GM19025 (cell line): ENCODE results near the gene ARFGAP1.

ENCODE experiments used
- ATAC-seq: cut with Tn5 transposase; IDR thresholded peaks from one replicate; pipeline ENCODE4 v1.9.1; 2021; ENCODE audit warnings: mild to moderate bottlenecking, low read depth, moderate library complexity; ENCODE audit not compliant: unreplicated experiment

The ARFGAP1 gene

GRCh38 chr20:63289311-63290135 is 16.9 kb downstream of the ARFGAP1 start:
- no peak for ATAC-seq

- no peak for ATAC-seq
Measured at GRCh38 chr20:63290136-63290676, 17.6 kb downstream of the ARFGAP1 start.

GRCh38 chr20:63290677-63291472 is 18.3 kb downstream of the ARFGAP1 start:
- ATAC-seq: no peak

- ATAC-seq: no peak
Measured at GRCh38 chr20:63291811-63292210, 19.2 kb downstream of the ARFGAP1 start.

- no peak for ATAC-seq
Measured at GRCh38 chr20:63292292-63292701, 19.7 kb downstream of the ARFGAP1 start.

- ATAC-seq: no peak
Measured at GRCh38 chr20:63292904-63293303, 20.3 kb downstream of the ARFGAP1 start, which contains the start of gene COL20A1. Gene COL20A1 (plus strand): TSS chr20:63293186. CDS start chr20:63295108, 1,922 bp downstream.

GRCh38 chr20:63293456-63293855 is 20.8 kb downstream of the ARFGAP1 start:
- ATAC-seq: no peak

- ATAC-seq: no peak
Measured at GRCh38 chr20:63293871-63294535, 21.4 kb downstream of the ARFGAP1 start.

GRCh38 chr20:63294536-63294900 is 21.9 kb downstream of the ARFGAP1 start:
- ATAC-seq: no peak

- no peak for ATAC-seq
Measured at GRCh38 chr20:63295018-63295417, 22.4 kb downstream of the ARFGAP1 start.

GRCh38 chr20:63295422-63295821 is 22.8 kb downstream of the ARFGAP1 start:
- ATAC-seq: no peak

GRCh38 chr20:63295846-63296245 is 23.2 kb downstream of the ARFGAP1 start:
- no peak for ATAC-seq

- ATAC-seq: no peak
Measured at GRCh38 chr20:63296531-63297299, 24.1 kb downstream of the ARFGAP1 start.

- ATAC-seq: no peak
Measured at GRCh38 chr20:63297371-63297781, 24.8 kb downstream of the ARFGAP1 start.

- ATAC-seq: no peak
Measured at GRCh38 chr20:63297796-63298572, 25.4 kb downstream of the ARFGAP1 start.

- ATAC-seq: no peak
Measured at GRCh38 chr20:63298731-63299312, 26.2 kb downstream of the ARFGAP1 start.

- no peak for ATAC-seq
Measured at GRCh38 chr20:63301671-63302070, 29.1 kb downstream of the ARFGAP1 start.

GRCh38 chr20:63303095-63303666 is 30.6 kb downstream of the ARFGAP1 start:
- no peak for ATAC-seq

- no peak for ATAC-seq
Measured at GRCh38 chr20:63305393-63305792, 32.8 kb downstream of the ARFGAP1 start.
